ENCODE data around the gene CCT6B.
A peak's percentile ranks its signal among the peaks of the same experiment; 100 is the strongest.

The CCT6B gene, protein sequence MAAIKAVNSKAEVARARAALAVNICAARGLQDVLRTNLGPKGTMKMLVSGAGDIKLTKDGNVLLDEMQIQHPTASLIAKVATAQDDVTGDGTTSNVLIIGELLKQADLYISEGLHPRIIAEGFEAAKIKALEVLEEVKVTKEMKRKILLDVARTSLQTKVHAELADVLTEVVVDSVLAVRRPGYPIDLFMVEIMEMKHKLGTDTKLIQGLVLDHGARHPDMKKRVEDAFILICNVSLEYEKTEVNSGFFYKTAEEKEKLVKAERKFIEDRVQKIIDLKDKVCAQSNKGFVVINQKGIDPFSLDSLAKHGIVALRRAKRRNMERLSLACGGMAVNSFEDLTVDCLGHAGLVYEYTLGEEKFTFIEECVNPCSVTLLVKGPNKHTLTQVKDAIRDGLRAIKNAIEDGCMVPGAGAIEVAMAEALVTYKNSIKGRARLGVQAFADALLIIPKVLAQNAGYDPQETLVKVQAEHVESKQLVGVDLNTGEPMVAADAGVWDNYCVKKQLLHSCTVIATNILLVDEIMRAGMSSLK

GRCh38 chr17:34961093-34961911, at the start of gene CCT6B, which contains the start of gene ZNF830:
CCT6B (minus strand) TSS chr17:34961460; CDS start chr17:34961393, 67 bp downstream.
ZNF830 (plus strand) TSS chr17:34961540; CDS start chr17:34961567, 27 bp downstream.
- ChIA-PET CTCF (no interaction called here), POLR2A (interaction anchor here (0.5 to 1.7 kb wide), 7 partner anchors 11 to 26 kb away, joined by 3 to 16 read pairs (median 5); no protein-coding TSS in a partner anchor)
- TF ChIP-seq ARNT (IDR thresholded peaks at IDR 0.05): no peak
- no peak for TF ChIP-seq BHLHE40 (IDR thresholded peaks at IDR 0.05; ENCODE audit: borderline replicate concordance)
- TF ChIP-seq PKNOX1 (IDR thresholded peaks at IDR 0.05): no peak
- no peak for TF ChIP-seq HDGF (IDR thresholded peaks at IDR 0.05; ENCODE audit: borderline replicate concordance)
- TF ChIP-seq SUZ12 (IDR thresholded peaks at IDR 0.05): no peak
- peak; percentile 94 for TF ChIP-seq ZNF384 (IDR thresholded peaks at IDR 0.05)
- no peak for TF ChIP-seq FOXM1 (IDR thresholded peaks at IDR 0.05; ENCODE audit: borderline replicate concordance)
- peak; percentile 79 for TF ChIP-seq L3MBTL2 (conservative IDR thresholded peaks at IDR 0.05)
- TF ChIP-seq TARDBP (IDR thresholded peaks at IDR 0.05): no peak
- TF ChIP-seq SP1 (IDR thresholded peaks at IDR 0.05): no peak
- 0 out of 2 replicates have a peak, but pooled peaks have one; percentile 39 for TF ChIP-seq NFRKB (IDR thresholded peaks at IDR 0.05)
- no peak for TF ChIP-seq CTBP1 (IDR thresholded peaks at IDR 0.05; ENCODE audit: borderline replicate concordance)
- no peak for TF ChIP-seq LEF1 (IDR thresholded peaks at IDR 0.05; ENCODE audit: borderline replicate concordance)
- TF ChIP-seq FOXK2 (IDR thresholded peaks at IDR 0.05): no peak
- peak; percentile 49 for TF ChIP-seq ELF4 (IDR thresholded peaks at IDR 0.05)
- TF ChIP-seq FOXA1 (IDR thresholded peaks at IDR 0.05): no peak
- peak; percentile 88 for DNase-seq (ENCODE audit: extremely low spot score)

DNA sequence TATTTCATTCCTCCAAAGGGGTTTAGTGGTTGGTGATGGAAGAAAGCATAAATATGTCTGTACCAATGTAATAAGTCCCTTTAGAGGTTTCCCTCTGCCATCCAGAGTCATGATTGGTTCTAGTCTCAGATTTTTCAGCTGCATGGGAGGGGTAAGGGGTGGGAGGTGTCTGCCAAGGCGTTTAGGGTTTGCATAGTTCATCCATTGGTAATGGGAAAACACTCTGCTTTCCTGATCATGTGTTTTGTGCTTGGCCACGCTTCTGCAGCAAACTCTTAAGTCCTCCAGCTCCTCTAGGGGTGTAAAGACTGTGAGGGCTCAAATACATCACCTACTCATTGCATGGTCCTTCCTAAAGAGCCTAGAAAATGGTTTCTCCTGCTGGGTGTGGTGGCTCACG, 48.8 kb upstream of the CCT6B start:
- CTCF ChIA-PET: no interaction called here
- no peak for DNase-seq (ENCODE audit: extremely low spot score)
- POLR2A ChIA-PET: no interaction called here
- TF ChIP-seq FOXA1 (IDR thresholded peaks at IDR 0.05): no peak
- TF ChIP-seq ARNT (IDR thresholded peaks at IDR 0.05): no peak
- TF ChIP-seq CTBP1 (IDR thresholded peaks at IDR 0.05; ENCODE audit: borderline replicate concordance): no peak

GRCh38 chr17:35006961-35007360, 45.7 kb upstream of the CCT6B start:
- DNase-seq (ENCODE audit: extremely low spot score): no peak
- POLR2A ChIA-PET: no interaction called here
- TF ChIP-seq HDGF (IDR thresholded peaks at IDR 0.05; ENCODE audit: borderline replicate concordance) (no peak), ELF4 (IDR thresholded peaks at IDR 0.05) (no peak), SP1 (IDR thresholded peaks at IDR 0.05) (no peak), BHLHE40 (IDR thresholded peaks at IDR 0.05; ENCODE audit: borderline replicate concordance) (no peak), ZNF384 (IDR thresholded peaks at IDR 0.05) (no peak)
- CTCF ChIA-PET: interaction anchor here (0.6 kb wide), 1 partner anchor 20 kb away, joined by 3 read pairs; no protein-coding TSS in a partner anchor

- CTCF ChIA-PET: no interaction called here
- POLR2A ChIA-PET: no interaction called here
- DNase-seq (ENCODE audit: extremely low spot score): no peak
- TF ChIP-seq HDGF (IDR thresholded peaks at IDR 0.05; ENCODE audit: borderline replicate concordance): no peak
- TF ChIP-seq FOXA1 (IDR thresholded peaks at IDR 0.05): no peak
- no peak for TF ChIP-seq NFRKB (IDR thresholded peaks at IDR 0.05)
- no peak for TF ChIP-seq PKNOX1 (IDR thresholded peaks at IDR 0.05)
Measured at GRCh38 chr17:35006345-35006744, 45.1 kb upstream of the CCT6B start.

GRCh38 chr17:35003778-35004177, 42.5 kb upstream of the CCT6B start:
- DNase-seq (ENCODE audit: extremely low spot score): no peak
- TF ChIP-seq CTBP1 (IDR thresholded peaks at IDR 0.05; ENCODE audit: borderline replicate concordance): no peak
- ChIA-PET CTCF (no interaction called here), POLR2A (no interaction called here)

DNA sequence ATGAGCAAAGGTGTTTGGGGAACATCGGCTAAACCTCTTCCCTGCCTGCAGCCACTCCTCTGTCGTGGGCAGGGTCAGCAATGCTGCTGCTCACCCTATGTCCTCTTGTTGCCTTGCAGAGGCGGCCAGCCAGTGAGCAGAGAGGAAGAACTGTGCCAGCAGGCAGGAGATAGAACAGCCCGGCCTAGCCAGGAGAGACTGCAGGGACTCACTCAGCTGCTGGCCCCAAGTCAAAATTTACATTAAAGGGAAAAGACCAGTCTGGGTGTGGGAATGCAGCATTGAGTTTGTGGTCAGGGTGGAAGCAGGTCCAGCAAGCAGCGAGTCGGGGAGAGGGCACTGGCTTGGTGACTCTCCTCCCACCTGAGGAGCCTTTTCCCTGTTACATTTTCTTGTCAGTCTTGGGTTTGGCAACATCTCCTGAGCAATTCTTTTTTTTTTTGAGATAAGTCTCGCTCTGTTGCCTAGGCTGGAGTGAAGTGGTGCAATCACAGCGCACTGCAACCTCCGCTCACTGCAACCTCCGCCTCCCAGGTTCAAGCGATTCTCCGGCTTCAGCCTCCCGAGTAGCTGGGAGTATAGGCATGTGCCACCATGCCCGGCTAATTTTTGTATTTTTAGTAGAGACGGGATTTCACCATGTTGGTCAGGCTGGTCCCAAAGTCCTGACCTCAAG, 41.8 kb upstream of the CCT6B start:
- ChIA-PET POLR2A (no interaction called here), CTCF (no interaction called here)
- no peak for TF ChIP-seq ARNT (IDR thresholded peaks at IDR 0.05)
- no peak for TF ChIP-seq HDGF (IDR thresholded peaks at IDR 0.05; ENCODE audit: borderline replicate concordance)
- TF ChIP-seq LEF1 (IDR thresholded peaks at IDR 0.05; ENCODE audit: borderline replicate concordance): no peak
- TF ChIP-seq TARDBP (IDR thresholded peaks at IDR 0.05): no peak
- TF ChIP-seq FOXM1 (IDR thresholded peaks at IDR 0.05; ENCODE audit: borderline replicate concordance): no peak
- TF ChIP-seq NFRKB (IDR thresholded peaks at IDR 0.05): no peak
- no peak for TF ChIP-seq L3MBTL2 (conservative IDR thresholded peaks at IDR 0.05)
- no peak for DNase-seq (ENCODE audit: extremely low spot score)
